IPS-15b (cell line): ENCODE measurements around the gene CZIB.

ENCODE experiments used
- H3K27me3 ChIP-seq: one replicate; pipeline ENCODE4 v1.6.1; 2013; ENCODE audit warnings: low read length; ENCODE audit not compliant: control insufficient read depth, insufficient read depth
- H3K36me3 ChIP-seq: one replicate; pipeline ENCODE4 v1.6.1; 2013; ENCODE audit warnings: low read length; ENCODE audit not compliant: control insufficient read depth, insufficient read depth
- H3K4me1 ChIP-seq: one replicate; pipeline ENCODE4 v1.6.1; 2013; ENCODE audit warnings: mild to moderate bottlenecking, low read length; ENCODE audit not compliant: control insufficient read depth, insufficient read depth
- H3K4me3 ChIP-seq: one replicate; pipeline ENCODE4 v1.5.1; 2013; ENCODE audit warnings: low read depth, low read length
- H3K9ac ChIP-seq: one replicate; pipeline ENCODE4 v1.6.1; 2013; ENCODE audit warnings: low read depth, mild to moderate bottlenecking, low read length
- H3K9me3 ChIP-seq: one replicate; pipeline ENCODE4 v1.6.1; 2013; ENCODE audit warnings: mild to moderate bottlenecking, low read length; ENCODE audit not compliant: control insufficient read depth, insufficient read depth

The CZIB gene

DNA sequence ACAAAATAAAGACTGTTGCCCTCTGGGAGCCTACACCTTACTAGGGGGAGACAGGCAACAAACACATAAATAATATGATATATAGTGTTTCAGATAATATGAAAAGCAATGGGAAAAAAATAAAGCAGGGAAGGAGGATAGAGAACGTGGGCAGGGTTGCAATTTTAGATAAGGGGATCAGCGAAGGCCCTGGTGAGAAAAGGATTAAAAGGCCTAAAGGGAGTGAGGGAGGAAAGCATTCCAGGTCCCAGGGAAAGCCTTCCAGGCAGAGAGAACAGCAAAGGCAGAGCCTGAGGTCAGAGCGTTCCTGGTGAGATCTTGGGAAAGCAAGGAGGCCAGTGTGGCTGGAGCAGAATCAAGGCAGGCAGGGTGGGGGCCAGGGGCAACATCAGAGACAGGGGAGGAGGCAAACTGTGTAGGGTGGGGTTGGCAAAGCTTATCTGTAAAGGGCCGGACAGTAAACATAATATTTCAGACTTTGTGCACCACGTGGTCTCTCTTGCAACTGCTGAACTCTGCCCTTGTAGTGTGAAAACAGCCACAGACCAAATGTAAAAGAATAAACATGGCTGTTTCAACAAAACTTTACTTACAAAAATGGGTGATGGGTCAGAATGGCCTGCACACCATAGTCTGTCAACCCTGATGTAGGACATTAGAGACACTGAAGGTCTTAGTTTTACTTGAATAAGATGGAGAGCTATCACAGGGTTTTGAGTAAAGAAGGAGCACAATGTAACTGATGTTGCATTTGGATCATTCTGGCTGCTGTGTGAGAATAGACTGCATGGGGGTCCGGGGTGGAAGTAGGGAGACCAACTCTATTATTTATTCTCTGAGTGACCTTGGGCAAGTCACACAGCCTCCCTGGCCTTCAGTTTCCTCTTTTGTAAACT lies 37.1 kb downstream of the CZIB start:
- Histone ChIP-seq H3K9me3 (no peaks in the 10 kb centered on the region), H3K27me3 (no peaks in the 10 kb centered on the region), H3K9ac (no peak overlapping the region), H3K4me1 (no peaks in the 10 kb centered on the region), H3K4me3 (no peak overlapping the region), H3K36me3 (no peaks in the 10 kb centered on the region)

DNA sequence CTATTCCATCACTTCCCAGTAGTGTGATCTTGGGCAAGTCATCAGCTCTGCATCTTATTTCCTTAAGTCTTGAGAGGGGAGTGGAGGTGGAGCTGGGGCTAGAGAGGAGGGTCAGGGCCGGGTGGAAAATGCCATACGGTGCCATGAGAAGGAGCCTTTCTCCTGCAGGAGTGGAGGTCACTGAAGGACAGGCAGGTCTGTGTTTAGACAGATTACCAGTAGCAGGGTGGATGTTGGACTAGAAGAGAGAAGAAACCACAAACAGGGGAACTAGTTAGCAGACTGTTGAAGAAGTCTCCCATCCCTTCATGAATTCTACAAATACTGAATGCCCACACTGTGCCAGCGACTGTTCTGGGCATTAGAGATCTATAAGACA lies 37.7 kb downstream of the CZIB start:
- Histone ChIP-seq H3K27me3 (no peaks in the 10 kb centered on the region), H3K9ac (no peak overlapping the region), H3K9me3 (no peaks in the 10 kb centered on the region), H3K4me1 (no peaks in the 10 kb centered on the region), H3K36me3 (no peaks in the 10 kb centered on the region), H3K4me3 (no peak overlapping the region)

DNA sequence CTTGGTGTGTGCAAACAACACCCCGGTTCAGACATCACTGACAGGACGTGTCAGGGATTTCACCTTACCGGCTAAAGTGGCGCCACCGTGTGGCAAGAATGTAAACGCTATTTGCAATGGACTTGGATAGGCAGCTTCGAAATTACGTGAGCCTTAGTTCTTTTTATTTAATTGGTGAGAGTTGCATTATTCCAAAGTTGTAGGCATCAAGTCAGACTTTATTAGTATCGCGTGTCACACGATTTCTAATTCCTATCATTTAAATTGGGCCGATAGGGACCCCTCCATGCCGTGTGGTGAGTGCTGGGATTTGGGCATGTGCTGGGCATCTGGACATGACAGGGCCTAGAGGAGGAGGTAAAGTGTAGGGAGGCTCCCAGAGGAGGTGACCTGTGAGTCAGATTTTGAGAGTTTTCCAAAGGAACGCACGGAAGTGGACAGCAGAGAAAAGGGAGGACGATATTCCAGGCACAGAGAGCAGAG lies 38.3 kb downstream of the CZIB start:
- H3K9me3 ChIP-seq = no peaks in the 10 kb centered on the region
- H3K4me3 ChIP-seq = no peak overlapping the region
- no peaks in the 10 kb centered on the region for H3K4me1 ChIP-seq
- no peaks in the 10 kb centered on the region for H3K27me3 ChIP-seq
- no peak overlapping the region for H3K9ac ChIP-seq
- no peaks in the 10 kb centered on the region for H3K36me3 ChIP-seq

DNA sequence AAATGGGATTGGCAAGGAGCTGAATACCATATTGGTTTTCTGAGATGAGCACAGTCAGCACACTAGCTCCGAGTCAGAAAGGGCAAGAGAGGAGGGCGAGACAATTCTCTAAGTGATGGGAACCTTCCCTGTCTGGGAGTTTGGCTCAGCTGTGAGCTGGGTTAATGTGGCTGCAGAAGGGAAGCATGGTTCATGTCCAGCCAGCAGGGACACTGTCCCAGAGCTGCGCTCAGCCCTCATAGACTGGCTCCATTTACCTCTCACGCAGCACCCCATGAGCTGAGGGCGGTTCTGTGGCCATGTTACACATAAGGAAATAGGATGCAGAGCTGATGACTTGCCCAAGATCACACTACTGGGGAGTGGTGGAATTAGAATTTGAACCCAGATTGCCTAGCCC lies 39.5 kb downstream of the CZIB start:
- H3K9ac ChIP-seq = no peak overlapping the region
- H3K4me3 ChIP-seq = no peak overlapping the region
- no peaks in the 10 kb centered on the region for H3K36me3 ChIP-seq
- no peaks in the 10 kb centered on the region for H3K9me3 ChIP-seq
- no peaks in the 10 kb centered on the region for H3K27me3 ChIP-seq
- no peaks in the 10 kb centered on the region for H3K4me1 ChIP-seq

DNA sequence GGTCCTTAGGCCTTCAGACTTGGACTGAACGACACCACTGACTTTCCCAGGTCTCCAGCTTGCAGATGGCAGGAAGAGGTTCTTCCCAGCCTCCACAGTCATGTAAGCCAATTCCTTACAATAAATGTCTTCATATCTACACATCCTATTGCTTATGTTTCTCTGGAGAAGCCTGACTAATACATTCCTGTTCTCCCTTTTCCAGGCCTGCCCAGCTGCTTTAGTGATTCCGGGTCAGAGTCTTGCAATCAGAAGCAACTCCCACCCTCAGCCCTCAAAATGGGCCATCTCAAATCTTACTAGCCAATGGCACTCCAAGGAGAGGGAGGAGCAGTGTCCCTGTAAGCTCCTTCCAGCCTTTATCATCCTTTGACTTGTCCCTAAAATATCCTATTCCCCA lies 40.2 kb downstream of the CZIB start:
- Histone ChIP-seq H3K27me3 (no peaks in the 10 kb centered on the region), H3K4me3 (no peak overlapping the region), H3K4me1 (no peaks in the 10 kb centered on the region), H3K9me3 (no peaks in the 10 kb centered on the region), H3K36me3 (no peaks in the 10 kb centered on the region), H3K9ac (no peak overlapping the region)

DNA sequence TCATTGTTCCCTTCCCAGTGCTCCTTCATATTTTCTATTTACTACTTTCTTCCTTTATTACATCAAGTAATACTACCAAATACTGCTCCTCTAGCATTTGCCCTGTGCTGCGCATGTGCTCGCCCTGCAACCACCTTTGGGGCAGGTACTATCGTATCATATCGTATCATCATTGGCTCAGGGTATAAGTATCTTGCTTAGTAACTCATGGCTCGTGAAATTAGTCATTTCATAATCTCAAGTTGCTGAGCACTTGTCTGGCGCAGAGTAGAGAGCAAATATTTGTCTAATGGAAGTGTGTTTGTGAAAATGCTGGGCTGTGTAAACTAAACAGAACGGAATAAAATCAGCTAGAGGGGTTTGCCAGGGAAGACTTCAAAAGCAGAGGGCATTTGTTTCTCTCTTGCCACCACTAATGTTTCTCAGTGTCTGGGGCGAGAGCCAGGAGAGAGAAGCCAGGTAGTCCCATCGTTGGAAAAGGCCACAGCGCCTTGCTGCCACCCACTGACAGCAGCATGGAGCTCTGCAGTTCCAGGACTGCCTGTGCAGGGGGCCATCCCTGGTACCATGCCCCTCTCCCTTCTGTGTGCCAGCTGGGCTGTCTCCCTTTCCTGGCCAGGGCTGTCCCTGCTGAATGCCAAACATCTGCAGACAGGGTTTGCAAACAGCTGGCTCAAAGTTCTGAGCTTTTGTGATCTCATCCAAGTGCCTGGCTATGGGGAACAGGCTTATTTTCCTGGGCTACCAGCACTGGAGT lies 43.8 kb downstream of the CZIB start:
- no peaks in the 10 kb centered on the region for H3K36me3 ChIP-seq
- H3K27me3 ChIP-seq = no peaks in the 10 kb centered on the region
- no peak overlapping the region for H3K9ac ChIP-seq
- H3K9me3 ChIP-seq = no peaks in the 10 kb centered on the region
- no peak overlapping the region for H3K4me3 ChIP-seq
- peaks cover 8% of the 10 kb centered on the region for H3K4me1 ChIP-seq

DNA sequence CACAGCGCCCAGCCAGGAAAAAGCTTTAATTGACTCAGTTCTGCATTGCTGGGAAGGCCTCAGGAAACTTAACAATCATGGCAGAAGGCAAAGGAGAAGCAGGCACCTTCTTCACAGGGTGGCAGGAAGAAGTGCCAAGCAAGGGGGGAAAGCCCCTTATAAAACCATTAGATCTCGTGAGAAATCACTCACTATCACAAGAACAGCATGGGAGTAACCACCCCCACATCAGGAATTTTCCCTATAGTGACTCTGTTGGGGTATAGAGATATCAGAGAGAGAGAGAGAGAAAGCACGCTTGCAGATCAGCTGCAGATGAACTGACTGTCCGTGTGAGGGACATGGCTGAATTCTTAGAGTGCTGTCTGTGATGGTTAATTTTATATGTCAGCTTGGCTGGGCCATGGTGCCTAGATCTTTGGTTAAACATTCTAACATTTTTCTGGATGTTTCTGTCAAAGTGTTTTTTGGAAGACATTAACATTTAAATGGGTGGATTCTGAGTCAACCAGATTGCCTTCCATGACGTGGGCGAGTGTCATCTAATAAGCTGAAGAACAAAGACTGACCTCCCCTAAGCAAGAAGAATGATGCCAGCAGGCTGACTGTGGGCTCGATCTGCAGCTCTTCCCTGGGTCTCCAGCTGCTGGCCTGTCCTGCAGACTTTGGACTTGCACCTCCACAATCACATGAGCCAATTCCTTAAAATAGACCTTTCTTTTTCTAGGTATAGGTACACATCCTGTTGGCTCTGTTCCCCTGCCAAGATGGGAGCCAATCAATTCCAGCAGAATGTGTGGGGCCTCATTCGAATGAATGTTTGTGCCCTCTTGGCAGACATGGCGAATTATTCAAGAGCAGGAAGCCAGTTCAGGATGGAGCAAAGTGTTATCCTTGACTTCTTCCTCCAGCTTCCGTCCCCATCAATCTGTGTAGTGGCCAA lies 45.2 kb downstream of the CZIB start:
- Histone ChIP-seq H3K9me3 (no peaks in the 10 kb centered on the region), H3K36me3 (no peaks in the 10 kb centered on the region), H3K9ac (no peak overlapping the region), H3K4me3 (no peak overlapping the region), H3K27me3 (no peaks in the 10 kb centered on the region), H3K4me1 (peaks cover 8% of the 10 kb centered on the region)

DNA sequence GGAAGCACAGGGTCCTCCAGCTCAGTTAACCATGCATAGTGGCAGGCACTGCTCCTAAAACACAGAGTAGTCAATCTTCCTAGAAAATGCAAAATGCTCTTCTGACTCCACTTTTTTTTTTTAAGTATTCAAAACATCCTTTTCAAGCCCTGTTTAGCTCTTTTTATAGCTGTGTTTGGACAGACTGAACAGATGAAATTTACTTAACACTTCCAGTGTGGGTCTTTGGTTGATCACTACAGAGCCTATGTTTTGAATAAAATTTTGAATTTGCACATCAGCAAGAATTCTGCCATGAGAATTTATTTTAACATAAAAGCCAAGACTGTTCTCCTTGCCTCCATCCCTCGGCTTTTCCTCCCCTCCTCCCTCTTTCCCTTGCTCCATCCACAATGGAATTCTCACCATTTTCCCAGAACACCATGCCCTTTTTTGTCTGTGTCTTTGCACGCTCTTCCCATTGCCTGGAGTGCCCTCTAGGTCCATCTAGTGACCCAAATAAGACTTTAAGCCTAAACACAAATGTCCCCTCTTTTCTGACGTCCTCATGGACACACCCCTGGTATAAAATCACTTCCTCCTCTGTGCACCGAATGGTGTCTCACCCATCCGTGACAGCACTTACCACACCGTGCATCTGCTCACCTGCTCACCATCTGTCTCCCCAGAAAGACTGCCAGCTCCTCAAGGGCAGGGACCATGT lies 47.9 kb downstream of the CZIB start:
- Histone ChIP-seq H3K9ac (no peak overlapping the region), H3K36me3 (no peaks in the 10 kb centered on the region), H3K4me1 (peaks cover 8% of the 10 kb centered on the region), H3K9me3 (no peaks in the 10 kb centered on the region), H3K27me3 (no peaks in the 10 kb centered on the region), H3K4me3 (no peak overlapping the region)

DNA sequence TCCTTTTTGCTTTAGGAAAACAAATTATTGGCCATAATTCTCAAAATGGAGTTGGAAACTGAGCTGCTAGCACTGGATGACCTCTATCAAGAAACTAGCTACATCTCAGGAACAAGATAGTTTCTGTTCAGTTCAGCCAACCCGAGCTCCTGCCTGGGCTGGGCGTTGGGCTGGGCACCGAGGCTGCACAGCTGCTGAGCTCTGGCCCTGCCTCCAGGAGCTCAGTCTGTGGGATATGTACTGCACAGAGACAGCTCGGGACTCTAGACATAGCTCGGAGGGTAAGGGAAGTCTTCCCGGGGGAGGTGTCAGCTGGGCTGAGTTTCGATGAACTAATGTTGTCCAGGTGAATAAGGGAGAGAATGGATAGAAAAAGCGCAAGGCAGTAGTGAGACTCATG lies 53.5 kb downstream of the CZIB start:
- Histone ChIP-seq H3K4me3 (no peak overlapping the region), H3K9ac (no peak overlapping the region), H3K4me1 (peaks cover 5% of the 10 kb centered on the region), H3K9me3 (no peaks in the 10 kb centered on the region), H3K27me3 (no peaks in the 10 kb centered on the region), H3K36me3 (no peaks in the 10 kb centered on the region)

DNA sequence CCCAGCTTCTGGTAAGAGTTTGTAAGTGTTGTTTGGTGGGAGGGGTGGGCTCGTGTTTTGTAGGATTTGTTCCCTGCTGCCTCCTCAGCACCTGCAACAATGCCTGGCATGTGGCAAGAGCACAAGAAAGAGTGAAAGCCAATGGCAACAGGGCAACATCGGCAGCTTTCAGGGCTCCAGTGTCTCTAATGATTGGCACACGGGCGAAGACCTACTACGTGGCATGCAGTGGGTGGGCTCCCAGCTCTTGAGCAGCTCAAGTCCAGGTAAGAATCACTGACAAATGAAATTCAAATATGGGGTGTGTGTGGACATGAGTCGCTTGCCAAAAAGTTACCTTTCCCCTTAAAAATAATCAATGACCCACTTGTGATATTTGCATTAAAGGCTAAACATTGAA lies 54.1 kb downstream of the CZIB start:
- H3K4me1 ChIP-seq = peaks cover 5% of the 10 kb centered on the region
- no peaks in the 10 kb centered on the region for H3K36me3 ChIP-seq
- no peak overlapping the region for H3K9ac ChIP-seq
- H3K27me3 ChIP-seq = no peaks in the 10 kb centered on the region
- no peak overlapping the region for H3K4me3 ChIP-seq
- H3K9me3 ChIP-seq = no peaks in the 10 kb centered on the region

DNA sequence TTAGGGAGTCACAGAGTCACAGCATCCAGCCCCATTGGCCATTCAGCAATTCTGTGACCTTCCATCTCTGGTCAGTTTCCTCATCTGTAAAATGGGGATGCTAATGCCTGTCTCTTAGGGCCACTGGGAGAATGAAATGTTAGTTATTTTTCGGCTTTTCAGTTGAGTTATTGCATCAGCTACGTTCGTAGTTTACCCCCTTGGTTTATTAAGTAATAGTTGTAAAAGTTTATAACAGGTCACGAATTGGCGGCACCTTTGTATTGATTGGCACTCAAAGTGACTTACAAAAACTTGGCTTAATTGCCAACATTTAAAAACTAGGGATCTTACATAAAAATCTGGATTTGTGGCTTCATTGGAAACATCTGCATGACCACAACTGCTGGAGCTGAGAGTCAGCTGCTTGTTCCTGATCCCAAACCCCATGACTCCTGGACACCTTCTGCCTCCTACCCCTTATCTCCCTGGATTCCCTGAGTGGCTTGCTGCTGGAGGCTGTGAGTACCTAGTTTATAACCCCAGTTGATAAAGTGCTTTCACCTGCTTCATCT lies 54.9 kb downstream of the CZIB start:
- Histone ChIP-seq H3K36me3 (no peaks in the 10 kb centered on the region), H3K4me3 (no peak overlapping the region), H3K4me1 (peaks cover 5% of the 10 kb centered on the region), H3K9me3 (no peaks in the 10 kb centered on the region), H3K9ac (no peak overlapping the region), H3K27me3 (no peaks in the 10 kb centered on the region)
